HuH-7.5 (cell line): ENCODE results near the gene CFAP57.
"Not testable (repeated sequence)": the region's sequence is repeated elsewhere in the genome, so short reads cannot be mapped to it uniquely, and the experiment has no call there.

Experiments
- DNase-seq: peaks from one replicate; pipeline ENCODE4 v3.0.0; 2011; ENCODE audit warnings: low spot score

The CFAP57 gene

GRCh38 chr1:43171876-43172526 is at the start of gene CFAP57, which contains the start of gene EBNA1BP2:
TSS of gene CFAP57 (plus strand) at chr1:43172330. CDS start at chr1:43172754, 424 bp downstream.
TSS of gene EBNA1BP2 (minus strand) at chr1:43172290. CDS start at chr1:43172118, 172 bp downstream.
- peak; percentile 59 for DNase-seq

DNA sequence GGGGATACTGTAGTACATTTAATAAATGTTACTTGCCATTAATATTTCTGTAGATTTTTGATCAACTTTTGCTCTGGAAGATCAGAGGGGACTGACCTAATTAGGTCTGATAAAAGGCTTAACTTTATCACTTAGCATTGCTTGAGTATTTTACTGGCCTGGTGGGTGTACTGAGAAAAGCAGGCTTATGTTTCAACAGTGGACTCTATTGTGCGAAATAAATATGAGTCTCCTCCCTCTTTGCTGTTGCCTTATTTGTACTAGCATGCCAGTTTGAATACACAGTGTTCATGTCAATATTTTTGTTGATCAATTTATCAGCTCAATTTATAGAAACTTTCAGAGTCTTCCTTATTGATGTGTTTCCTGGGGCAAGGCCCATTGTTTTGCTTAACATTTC is 49.1 kb upstream of the CFAP57 start:
- DNase-seq: no peak

GRCh38 chr1:43128816-43129215 is 43.3 kb upstream of the CFAP57 start:
- DNase-seq: no peak

- DNase-seq: no peak
Observed at GRCh38 chr1:43129426-43129825, 42.7 kb upstream of the CFAP57 start.

DNA sequence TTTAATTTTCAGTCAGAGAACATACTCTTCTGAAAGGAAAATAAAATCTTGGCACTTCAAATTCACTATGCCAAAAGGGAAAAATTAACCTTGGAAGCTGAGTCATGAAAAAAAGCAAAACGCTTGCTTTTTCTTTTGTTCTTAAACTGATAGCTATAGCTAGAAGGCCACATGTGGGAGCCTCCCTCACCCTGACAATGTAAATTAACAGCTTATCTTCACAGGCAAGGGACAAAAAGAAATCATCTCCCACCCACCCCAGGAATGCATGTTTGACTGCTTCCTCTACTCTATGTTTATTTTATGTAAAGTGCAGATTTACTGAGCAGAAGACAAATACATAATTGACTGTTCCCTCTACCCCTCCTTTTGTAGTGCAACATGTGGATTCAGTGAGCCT is 38.1 kb upstream of the CFAP57 start:
- no peak for DNase-seq

DNA sequence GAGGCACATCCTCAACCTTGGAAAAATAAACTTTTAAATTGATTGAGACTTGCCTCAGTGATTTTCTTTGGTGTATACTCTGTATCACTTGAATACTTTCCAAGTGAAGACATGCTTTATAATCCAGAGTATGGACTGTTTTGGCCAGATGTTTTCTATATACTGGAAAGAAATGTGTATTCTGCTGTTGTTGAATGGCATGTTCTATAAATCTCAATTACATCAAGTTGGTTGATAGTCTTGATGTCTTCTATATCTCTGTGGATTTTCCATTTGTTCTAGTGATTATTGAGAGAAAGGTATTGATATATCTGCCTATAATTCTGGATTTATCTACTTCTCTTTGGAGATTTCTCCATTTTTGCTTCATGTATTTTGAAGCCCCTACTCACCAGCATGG is 37.5 kb upstream of the CFAP57 start:
- no peak for DNase-seq

DNA sequence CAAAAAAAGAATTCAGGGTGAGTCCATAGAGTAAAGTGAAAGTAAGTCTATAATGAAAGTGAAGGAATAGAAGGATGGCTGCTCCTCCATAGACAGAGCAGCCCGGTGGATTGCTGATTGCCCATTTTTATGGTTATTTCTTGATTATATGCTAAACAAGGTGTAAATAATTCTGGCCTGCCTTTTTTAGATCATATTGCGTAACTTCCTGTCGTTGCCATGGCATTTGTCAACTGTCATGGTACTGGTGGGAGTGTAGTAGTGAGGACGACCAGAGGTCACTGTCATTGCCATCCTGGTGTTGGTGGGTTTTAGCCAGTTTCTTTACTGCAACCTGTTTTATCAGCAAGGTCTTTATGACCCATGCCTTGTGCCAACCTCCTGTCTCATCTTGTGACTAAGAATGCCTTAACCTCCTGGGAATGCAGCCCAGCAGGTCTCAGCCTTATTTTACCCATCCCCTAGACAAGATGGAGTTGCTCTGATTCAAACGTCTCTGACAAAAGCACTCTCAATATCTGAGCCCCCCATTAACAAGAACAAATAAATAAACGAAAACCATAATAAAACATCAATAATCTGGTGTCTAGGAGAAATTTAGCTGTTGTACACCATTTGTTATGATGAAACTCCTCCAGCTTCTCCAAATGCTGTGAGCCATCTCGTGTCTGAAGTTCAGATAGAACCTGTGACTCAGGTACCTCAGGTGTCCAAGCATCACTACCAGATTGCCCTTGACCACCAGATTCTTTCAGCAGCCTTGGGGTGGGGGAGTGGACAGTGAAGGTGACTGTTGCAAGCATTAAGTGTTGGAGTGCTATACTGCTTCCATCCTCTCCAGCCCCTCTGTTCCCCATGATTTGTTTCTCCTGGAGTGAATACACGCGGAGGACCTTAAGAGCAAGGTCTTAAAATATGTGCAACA is 36.0 kb upstream of the CFAP57 start:
- no peak for DNase-seq

DNA sequence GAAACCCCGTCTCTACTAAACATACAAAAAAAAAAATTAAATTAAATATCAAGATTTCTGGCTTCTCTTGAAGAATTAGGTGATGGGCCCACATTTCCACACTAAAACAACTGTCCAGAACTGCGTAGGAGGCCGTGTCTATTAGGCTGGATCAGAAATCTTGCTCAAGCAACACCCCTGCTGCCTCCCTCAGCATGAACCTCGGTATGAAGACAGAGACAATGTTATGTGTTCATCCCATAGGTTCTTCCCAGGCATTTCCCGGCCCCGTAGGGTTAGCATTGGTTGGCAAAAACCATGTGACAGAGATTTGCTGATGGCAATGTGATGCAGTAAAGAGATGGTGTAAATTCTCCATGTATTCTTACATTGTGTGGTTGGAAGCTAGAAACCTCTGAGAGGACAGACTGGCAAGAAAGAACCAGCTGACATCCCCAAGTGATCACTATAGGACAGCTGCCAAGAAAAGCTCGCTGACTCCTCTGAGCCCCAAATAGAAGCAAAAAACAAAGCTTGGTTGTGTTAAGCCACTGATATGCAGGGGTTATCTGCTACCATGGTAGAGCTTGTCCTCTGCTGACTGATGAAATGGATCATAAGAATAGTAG is 34.6 kb upstream of the CFAP57 start:
- no peak for DNase-seq

DNA sequence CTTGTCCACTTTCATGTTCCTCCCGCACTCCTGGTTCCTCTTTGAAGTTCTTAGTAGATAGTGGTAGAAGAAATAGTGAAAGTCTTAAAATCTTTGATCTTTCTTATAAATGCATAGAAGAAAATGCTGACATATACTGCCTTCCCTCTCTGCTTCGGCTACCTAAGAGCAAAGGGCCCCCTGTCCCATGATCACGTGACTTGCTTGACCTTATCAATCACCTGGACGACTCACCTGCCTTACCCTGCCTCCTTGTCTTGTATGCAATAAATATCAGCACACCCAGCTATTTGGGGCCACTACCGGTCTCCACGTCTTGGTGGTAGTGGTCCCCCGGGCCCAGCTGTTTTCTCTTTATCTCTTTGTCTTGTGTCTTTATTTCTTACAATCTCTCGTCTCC is 32.8 kb upstream of the CFAP57 start:
- not testable (repeated sequence) for DNase-seq

DNA sequence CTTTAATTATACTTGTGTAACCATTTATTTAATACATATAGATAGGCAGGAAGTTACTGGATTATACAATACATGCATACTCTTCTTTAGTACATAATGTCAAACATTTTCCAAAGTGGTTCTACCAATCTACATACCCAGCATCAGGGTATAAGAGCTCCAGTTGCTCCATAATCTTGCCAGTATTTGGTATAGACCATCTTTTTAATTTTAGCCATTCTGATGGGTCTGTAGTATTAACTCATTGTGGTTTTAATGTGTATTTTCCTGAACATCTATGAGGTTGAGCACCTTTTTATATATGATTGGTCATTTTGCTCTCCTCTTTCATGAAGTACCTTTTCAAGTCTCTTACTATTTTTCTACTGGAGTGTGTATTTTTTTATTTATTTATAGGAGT is 32.1 kb upstream of the CFAP57 start:
- no peak for DNase-seq

DNA sequence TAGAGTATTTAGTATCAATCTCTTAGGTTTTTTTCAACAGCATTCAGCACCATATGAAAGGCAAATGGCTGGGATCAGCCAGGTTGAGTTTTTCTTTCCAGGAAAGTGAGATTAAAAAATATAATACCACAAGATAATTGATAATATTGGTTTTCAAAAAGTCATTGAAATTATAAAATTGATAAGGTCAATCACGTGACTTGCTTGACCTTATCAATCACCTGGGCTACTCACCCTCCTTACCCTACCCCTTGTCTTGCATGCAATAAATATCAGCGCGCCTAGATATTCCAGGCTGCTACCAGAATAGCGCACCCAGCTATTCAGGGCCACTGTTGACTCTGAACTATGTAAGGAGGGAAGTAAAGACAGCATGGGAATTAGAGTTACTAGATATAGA is 31.5 kb upstream of the CFAP57 start:
- no peak for DNase-seq

- no peak for DNase-seq
Observed at GRCh38 chr1:43143441-43143888, 28.7 kb upstream of the CFAP57 start.

DNA sequence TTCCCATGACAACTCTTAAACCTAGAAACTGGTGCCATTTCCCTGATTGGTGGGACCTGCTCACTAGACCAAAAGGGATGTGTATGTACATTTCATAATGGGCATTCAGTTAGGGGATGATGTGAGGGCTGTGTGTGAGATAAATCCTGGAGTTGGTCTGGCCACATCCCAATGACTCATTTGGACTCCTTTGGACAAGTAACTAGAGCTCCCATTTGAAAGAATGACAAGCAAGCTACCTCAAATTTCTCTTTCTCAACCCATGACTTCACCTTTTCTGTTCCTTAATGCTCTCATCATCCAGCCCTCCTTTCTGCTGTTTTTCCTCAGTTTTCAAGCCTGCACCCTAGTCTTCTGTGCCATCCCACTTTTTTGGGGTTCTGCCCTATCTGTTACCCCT is 27.9 kb upstream of the CFAP57 start:
- DNase-seq: no peak

GRCh38 chr1:43147625-43148327 is 24.4 kb upstream of the CFAP57 start:
- DNase-seq: peak; percentile 37

- no peak for DNase-seq
Observed at GRCh38 chr1:43149889-43150288, 22.2 kb upstream of the CFAP57 start.

DNA sequence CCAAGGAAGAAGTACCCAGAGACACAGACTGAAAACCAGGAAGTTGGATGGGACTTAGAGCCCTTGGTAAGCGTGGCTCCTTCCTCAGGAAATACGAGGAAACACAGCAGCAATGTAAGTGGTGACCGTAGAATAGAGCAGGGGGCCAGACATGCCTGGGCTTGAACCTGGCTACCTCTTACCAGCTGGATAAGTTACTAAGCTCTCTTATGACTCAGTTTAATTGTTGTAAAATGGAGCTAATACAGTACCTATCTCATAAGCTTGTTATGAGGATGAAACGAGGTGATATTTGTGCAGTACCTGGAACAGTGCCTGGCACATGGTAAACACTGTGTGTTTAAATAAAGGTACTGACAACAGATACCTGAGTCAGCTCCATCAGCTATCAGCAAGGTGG is 19.3 kb upstream of the CFAP57 start:
- no peak for DNase-seq

DNA sequence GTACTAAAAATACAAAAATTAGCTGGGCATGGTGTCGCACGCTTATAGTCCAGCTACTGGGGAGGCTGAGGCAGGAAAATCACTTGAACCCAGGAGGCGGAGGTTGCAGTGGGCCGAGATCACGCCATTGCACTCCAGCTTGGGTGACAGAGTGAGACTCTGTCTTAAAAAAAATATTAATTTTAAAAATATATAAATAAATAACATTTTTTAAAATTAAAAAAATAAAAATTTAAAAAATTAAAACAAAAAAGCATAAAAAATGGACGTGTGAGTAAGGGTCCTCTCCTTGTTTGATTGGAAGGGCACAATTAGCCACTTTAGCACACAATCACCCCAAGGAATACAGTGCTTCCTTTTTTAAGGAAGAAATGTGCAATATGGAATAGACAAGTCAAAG is 18.7 kb upstream of the CFAP57 start:
- no peak for DNase-seq

GRCh38 chr1:43156026-43156425 is 16.1 kb upstream of the CFAP57 start:
- DNase-seq: no peak

DNA sequence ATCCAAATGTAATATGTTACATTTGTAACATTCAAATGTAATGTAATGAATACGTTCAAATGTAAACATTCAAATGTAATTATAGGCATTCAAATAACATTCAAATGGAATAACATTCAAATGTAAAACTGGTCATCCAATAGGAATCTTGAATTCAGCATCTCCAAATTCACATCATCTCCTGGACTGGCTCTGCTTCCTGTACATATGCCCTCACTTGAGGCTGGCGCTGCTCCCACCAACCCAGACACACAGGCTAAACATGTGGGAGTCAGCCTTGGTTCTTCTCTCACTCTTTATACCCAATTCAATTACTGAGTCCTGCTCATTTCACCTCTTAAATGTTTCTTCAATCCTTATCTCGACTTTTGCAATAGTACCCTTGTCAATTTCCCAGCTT is 7.0 kb upstream of the CFAP57 start:
- DNase-seq: no peak

DNA sequence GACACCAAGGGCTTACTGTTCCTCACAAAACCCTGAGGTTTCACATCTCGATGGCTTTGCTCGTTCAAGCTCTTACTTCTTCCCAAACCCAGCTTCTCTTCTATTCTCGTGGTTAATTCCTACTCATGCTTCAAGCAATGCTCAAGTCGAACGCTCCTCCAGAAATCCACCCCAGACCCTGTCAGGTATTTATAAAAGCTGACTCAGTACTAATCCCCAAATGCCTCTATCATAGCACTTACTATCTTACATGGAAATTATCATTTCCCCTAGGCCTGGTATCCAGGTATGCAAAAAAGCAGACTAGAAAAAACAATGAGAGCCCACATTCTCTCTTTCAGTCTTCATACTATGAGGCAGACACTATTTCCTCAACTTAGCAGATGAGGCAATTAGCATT is 6.4 kb upstream of the CFAP57 start:
- no peak for DNase-seq

DNA sequence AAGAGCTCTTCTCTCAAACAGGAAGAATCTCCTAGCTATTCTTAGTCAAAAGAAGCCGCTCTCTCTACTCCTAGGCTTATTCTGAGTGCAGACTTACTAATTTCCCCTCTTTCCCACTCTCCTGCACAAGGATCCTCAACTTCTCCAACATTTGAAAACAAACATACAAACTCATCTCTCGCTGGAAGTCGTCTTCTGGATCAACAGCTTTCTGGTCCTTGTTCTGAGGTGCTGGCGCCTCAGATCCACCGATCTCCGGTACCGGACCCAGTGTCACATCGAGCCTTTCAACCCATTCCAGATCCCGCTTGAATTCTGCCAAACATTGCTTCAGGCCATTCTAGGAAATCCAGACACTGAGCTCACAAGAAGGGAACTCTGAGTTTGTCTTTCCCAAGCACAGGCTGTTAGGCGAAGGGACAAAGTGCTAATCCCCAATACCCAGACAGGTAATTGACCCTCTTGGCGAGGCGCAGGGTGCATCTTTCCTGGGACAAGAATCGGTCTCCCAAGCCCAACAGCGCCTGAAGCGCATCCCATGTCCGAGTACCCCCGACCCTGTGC is 736 bp upstream of the CFAP57 start:
- DNase-seq: no peak

GRCh38 chr1:43172527-43172972 is 420 bp downstream of the CFAP57 start:
- peak; percentile 48 for DNase-seq
